K562 (cell line): ENCODE data around the gene OR5M8. TPM values are rescaled to one million over a fixed set of nuclear protein-coding genes. Genes with fewer than 3 reads are reported as not detected.

Source experiments
- ATAC-seq: fragments of 200-7000 bp; cut with Tn5 transposase; 3 replicates; pipeline ENCODE4 v1.9.1; 2020; ENCODE audit warnings: moderate library complexity
- BruUV-seq: library from RNA; stranded (reverse); fragments of 400-500 nt; replicated peaks from 2 replicates; lab custom pipeline; 2021; lab: Mats Ljungman, UMichigan
- CTCF ChIA-PET: fragments of 300-600 bp; formaldehyde crosslinking; extraction: SDS; loops from one replicate; lab custom pipeline; 2021; ENCODE audit warnings: low intra/inter-chr PET ratio; lab: Yijun Ruan, JAX
- POLR2A ChIA-PET: fragments of 300-600, 350-650 bp; sonication (Branson Sonifier 250); formaldehyde crosslinking; extraction: SDS; loops from one replicate; lab custom pipeline; 2021; ENCODE audit warnings: antibody characterized with exemption, inconsistent platforms; lab: Yijun Ruan, JAX
- DNase-seq, 4 experiments: peaks; one replicate each; pipeline versions ENCODE4 v3.0.0 to v3.0.0-alpha.2; 2011 to 2018; ENCODE audit warnings: low spot score in 3 of 4, mixed read lengths in 3 of 4; ENCODE audit errors: extremely low read depth in 1 of 4
- FAIRE-seq: peaks from 2 replicates; lab custom pipeline; 2011; peaks lifted over from hg19 to GRCh38; lab: Jason Lieb, UNC
- H2AFZ ChIP-seq: 2 replicates; pipeline ENCODE4 v1.6.0; 2011; ENCODE audit warnings: low read depth, low read length, control low read depth, inconsistent platforms
- H3K27ac ChIP-seq: fragments of 200-600 bp; 3 replicates; pipeline ENCODE4 v1.8.0; 2011; ENCODE audit warnings: low read depth, mild to moderate bottlenecking, control low read depth, inconsistent platforms, low read length, moderate library complexity, mixed read lengths; ENCODE audit errors: extremely low read depth
- H3K27me3 ChIP-seq, 2 experiments: fragments of 300-600 bp in 1 of 2; 2 replicates in 1 of 2; 3 replicates in 1 of 2; pipeline versions ENCODE4 v1.6.0 to v1.8.0; 2011; ENCODE audit warnings: inconsistent platforms in 2 of 2, low read length in 2 of 2, mild to moderate bottlenecking in 1 of 2, mixed read lengths in 1 of 2, moderate library complexity in 1 of 2; ENCODE audit not compliant: control insufficient read depth in 2 of 2, insufficient read depth in 2 of 2
- H3K36me3 ChIP-seq: fragments of 300-600 bp; 3 replicates; pipeline ENCODE4 v1.8.0; 2011; ENCODE audit warnings: mild to moderate bottlenecking, low read length, inconsistent platforms; ENCODE audit not compliant: control insufficient read depth, insufficient read depth
- H3K4me1 ChIP-seq, 2 experiments: fragments of 200-600 bp in 1 of 2; replicated peaks in 1 of 2; 2 replicates in 1 of 2; 3 replicates in 1 of 2; pipeline versions ENCODE4 v1.5.1 to v1.8.0; 2011; ENCODE audit warnings: inconsistent platforms in 2 of 2, low read length in 2 of 2, mild to moderate bottlenecking in 1 of 2, mixed read lengths in 1 of 2, moderate library complexity in 1 of 2; ENCODE audit not compliant: control insufficient read depth in 2 of 2, insufficient read depth in 2 of 2
- H3K4me2 ChIP-seq: 2 replicates; pipeline ENCODE4 v1.6.1; 2011; ENCODE audit warnings: low read length, control low read depth, inconsistent platforms, mixed read lengths; ENCODE audit not compliant: insufficient read depth
- H3K4me3 ChIP-seq: fragments of 200-600 bp; sonication (generic), shearing (Covaris generic); 2 replicates; pipeline ENCODE4 v1.5.1; 2016; ENCODE audit warnings: control low read depth, inconsistent platforms
- H3K79me2 ChIP-seq: fragments of 200-600 bp; 3 replicates; pipeline ENCODE4 v1.8.0; 2011; ENCODE audit warnings: low read length, inconsistent platforms; ENCODE audit not compliant: control insufficient read depth, insufficient read depth
- H3K9ac ChIP-seq, 2 experiments: 2 replicates each; pipeline versions ENCODE4 v1.6.0 to v1.6.1; 2011; ENCODE audit warnings: low read depth in 2 of 2, low read length in 2 of 2, control low read depth in 1 of 2, inconsistent platforms in 1 of 2, mild to moderate bottlenecking in 1 of 2, mixed read lengths in 1 of 2; ENCODE audit not compliant: insufficient read depth in 1 of 2
- H3K9me1 ChIP-seq: one replicate; pipeline ENCODE4 v1.6.0; 2011; ENCODE audit warnings: inconsistent platforms, mild to moderate bottlenecking, low read length, moderate library complexity; ENCODE audit not compliant: control insufficient read depth, insufficient read depth
- H3K9me3 ChIP-seq: replicated peaks from 2 replicates; pipeline ENCODE4 v1.5.1; 2011; ENCODE audit warnings: low read depth, low read length, inconsistent platforms; ENCODE audit not compliant: control insufficient read depth, insufficient read depth
- H4K20me1 ChIP-seq: replicated peaks from 2 replicates; pipeline ENCODE4 v1.6.1; 2011; ENCODE audit warnings: low read length, inconsistent platforms, mixed read lengths; ENCODE audit not compliant: control insufficient read depth, insufficient read depth
- CBX8 ChIP-seq: fragments of 200-600 bp; sonication (generic); IDR thresholded peaks from 2 replicates; pipeline ENCODE4 v1.6.1; 2012; ENCODE audit warnings: borderline replicate concordance, mixed run types, low read depth, mild to moderate bottlenecking, moderate library complexity, mixed read lengths, low read length, control low read depth, inconsistent platforms; ENCODE audit not compliant: poor library complexity, severe bottlenecking; ENCODE audit errors: extremely low read depth
- FOXA3 ChIP-seq, 2 experiments: fragments of 450-650 bp in 1 of 2; sonication (generic) in 1 of 2; formaldehyde crosslinking; IDR thresholded peaks in 1 of 2; conservative IDR thresholded peaks in 1 of 2; 2 replicates each; pipeline versions ENCODE4 v1.4.0 to v1.8.0; 2020 to 2022; ENCODE audit warnings: mild to moderate bottlenecking in 2 of 2, missing genetic modification reagents in 1 of 2
- RHOXF2B ChIP-seq: fragments of 250-450 bp; sonication (Bioruptor Pico); conservative IDR thresholded peaks from 2 replicates; pipeline ENCODE4 v1.5.1; 2021
- ZNF175 ChIP-seq: fragments of 200-800 bp; sonication (Bioruptor generic); IDR thresholded peaks from 2 replicates; pipeline ENCODE4 v1.6.1; 2016; ENCODE audit warnings: low read depth, mild to moderate bottlenecking, missing genetic modification characterization, missing compliant biosample characterization
- WGBS: fragments of 100-300 bp; shearing (Covaris generic); methylation state at CpG from one replicate; pipeline ENCODE4 v1.1.6; 2016; ENCODE audit warnings: low coverage, mixed read lengths; ENCODE audit not compliant: insufficient coverage; ENCODE audit errors: missing lambda C conversion rate; 5-methylcytosine and 5-hydroxymethylcytosine counted together
- in situ Hi-C: fragments of 300-500 bp; cut with MboI; formaldehyde crosslinking; loops from 4 replicates; pipeline ENCODE4 v1.15.0; 2018; ENCODE audit warnings: inconsistent platforms, mixed read lengths
- intact Hi-C: fragments of 100-400 bp; cut with micrococcal nuclease; formaldehyde crosslinking; loops from 2 replicates; pipeline ENCODE4 v1.14.2; 2022
- polyA plus RNA-seq, 8 experiments: library from polyadenylated mRNA; depleted of rRNA in 4 of 8; stranded (reverse) in 5 of 8; unstranded in 3 of 8; fragments of >200 nt; fragmentation: Nextera tagmentation in 2 of 8; fragmentation: Illumina TruSeq in 1 of 8; extraction: Ambion mirVana in 2 of 8; extraction: Trizol in 1 of 8; gene quantifications; 2 replicates each; pipeline versions ENCODE4 v1.2.1 to v1.2.3, GENCODE V29; 2011 to 2014; ENCODE audit warnings: inconsistent platforms in 1 of 8, missing spikeins in 1 of 8
- total RNA-seq, 7 experiments: library from RNA; depleted of rRNA in 6 of 7; stranded (reverse); fragments of >200 nt in 6 of 7; fragmentation: Illumina TruSeq in 2 of 7; extraction: Trizol in 2 of 7; gene quantifications; 2 replicates each; pipeline versions ENCODE4 v1.2.1 to v1.2.3, GENCODE V29; 2011 to 2021; ENCODE audit warnings: low replicate concordance in 1 of 7
- TF ChIP-seq, protein P1 (sequence below), 3 experiments: fragments of 200-800 bp in 1 of 3; fragments of 250-450 bp in 1 of 3; fragments of 450-650 bp in 1 of 3; sonication (Bioruptor Pico) in 1 of 3; sonication (Bioruptor generic) in 1 of 3; formaldehyde crosslinking in 1 of 3; IDR thresholded peaks; 2 replicates each; pipeline versions ENCODE4 v1.6.1 to v1.8.0; 2016 to 2022; ENCODE audit warnings: mild to moderate bottlenecking in 2 of 3, missing genetic modification characterization in 2 of 3, missing compliant biosample characterization in 1 of 3, moderate library complexity in 1 of 3
- TF ChIP-seq, protein P2 (sequence below): sonication (generic); formaldehyde crosslinking; IDR thresholded peaks from 2 replicates; pipeline ENCODE4 v1.8.0; 2022; ENCODE audit warnings: mild to moderate bottlenecking, missing genetic modification reagents
- TF ChIP-seq, protein P3 (sequence below): fragments of 450-650 bp; IDR thresholded peaks from 2 replicates; pipeline ENCODE4 v1.6.1; 2018; ENCODE audit not compliant: partially characterized antibody
- TF ChIP-seq, protein P4 (sequence below): fragments of 450-650 bp; IDR thresholded peaks from 2 replicates; pipeline ENCODE4 v1.7.1; 2018; ENCODE audit warnings: mild to moderate bottlenecking, low read depth; ENCODE audit not compliant: partially characterized antibody

The OR5M8 gene
- total and polyA plus RNA-seq, 9 of the 15 experiments (the other 6 are each of a cell fraction or from before 2014, with no cell fraction given), result not detected

DNA sequence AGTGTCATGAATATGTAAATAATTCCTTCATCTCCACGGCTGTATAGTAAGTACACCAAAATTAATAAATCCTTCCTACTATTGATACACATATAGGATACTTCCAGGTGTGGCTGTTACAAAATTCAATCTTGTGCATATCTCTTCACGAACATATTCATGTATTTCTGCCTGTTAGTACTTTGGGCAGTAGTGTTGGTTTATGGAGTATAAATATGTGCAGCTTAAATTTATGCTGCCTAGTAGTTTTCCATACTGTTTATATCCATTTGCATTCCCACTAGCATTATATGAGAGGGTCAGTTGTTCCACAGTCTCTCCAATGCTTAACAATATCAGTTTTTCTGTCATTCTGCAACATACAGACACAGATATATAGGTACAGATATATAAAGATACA lies 3.9 kb upstream of the OR5M8 start:
- DNase-seq, result no peak
- H3K9me3 ChIP-seq, result no peaks in the 10 kb centered on the region
- no peaks in the 10 kb centered on the region for H3K79me2 ChIP-seq
- 0% methylated on average over 2 of the region's 2 CpGs for WGBS
- H4K20me1 ChIP-seq, result no peaks in the 10 kb centered on the region
- H3K27ac ChIP-seq, result no peak overlapping the region
- H3K27me3 ChIP-seq, result no peaks in the 10 kb centered on the region
- no peak overlapping the region for H3K9ac ChIP-seq
- CTCF ChIA-PET, result no interaction called here
- no peaks in the 10 kb centered on the region for H3K9me1 ChIP-seq
- BruUV-seq, result no TSS peak
- POLR2A ChIA-PET, result no interaction called here
- H3K4me2 ChIP-seq, result no peak overlapping the region
- no peaks in the 10 kb centered on the region for H3K4me1 ChIP-seq
- in situ Hi-C loops, result no loop called here
- FAIRE-seq, result no peak
- no peak overlapping the region for H2AFZ ChIP-seq
- H3K4me3 ChIP-seq, result no peak overlapping the region
- no peak for TF ChIP-seq ZNF175 (CRISPR knock-in tag)
- TF ChIP-seq CBX8, result no peak
- TF ChIP-seq, protein P1, sequence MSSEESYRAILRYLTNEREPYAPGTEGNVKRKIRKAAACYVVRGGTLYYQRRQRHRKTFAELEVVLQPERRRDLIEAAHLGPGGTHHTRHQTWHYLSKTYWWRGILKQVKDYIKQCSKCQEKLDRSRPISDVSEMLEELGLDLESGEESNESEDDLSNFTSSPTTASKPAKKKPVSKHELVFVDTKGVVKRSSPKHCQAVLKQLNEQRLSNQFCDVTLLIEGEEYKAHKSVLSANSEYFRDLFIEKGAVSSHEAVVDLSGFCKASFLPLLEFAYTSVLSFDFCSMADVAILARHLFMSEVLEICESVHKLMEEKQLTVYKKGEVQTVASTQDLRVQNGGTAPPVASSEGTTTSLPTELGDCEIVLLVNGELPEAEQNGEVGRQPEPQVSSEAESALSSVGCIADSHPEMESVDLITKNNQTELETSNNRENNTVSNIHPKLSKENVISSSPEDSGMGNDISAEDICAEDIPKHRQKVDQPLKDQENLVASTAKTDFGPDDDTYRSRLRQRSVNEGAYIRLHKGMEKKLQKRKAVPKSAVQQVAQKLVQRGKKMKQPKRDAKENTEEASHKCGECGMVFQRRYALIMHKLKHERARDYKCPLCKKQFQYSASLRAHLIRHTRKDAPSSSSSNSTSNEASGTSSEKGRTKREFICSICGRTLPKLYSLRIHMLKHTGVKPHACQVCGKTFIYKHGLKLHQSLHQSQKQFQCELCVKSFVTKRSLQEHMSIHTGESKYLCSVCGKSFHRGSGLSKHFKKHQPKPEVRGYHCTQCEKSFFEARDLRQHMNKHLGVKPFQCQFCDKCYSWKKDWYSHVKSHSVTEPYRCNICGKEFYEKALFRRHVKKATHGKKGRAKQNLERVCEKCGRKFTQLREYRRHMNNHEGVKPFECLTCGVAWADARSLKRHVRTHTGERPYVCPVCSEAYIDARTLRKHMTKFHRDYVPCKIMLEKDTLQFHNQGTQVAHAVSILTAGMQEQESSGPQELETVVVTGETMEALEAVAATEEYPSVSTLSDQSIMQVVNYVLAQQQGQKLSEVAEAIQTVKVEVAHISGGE (CRISPR knock-in tag; IDR thresholded peaks at IDR 0.05), result no peak
- TF ChIP-seq, protein P2, sequence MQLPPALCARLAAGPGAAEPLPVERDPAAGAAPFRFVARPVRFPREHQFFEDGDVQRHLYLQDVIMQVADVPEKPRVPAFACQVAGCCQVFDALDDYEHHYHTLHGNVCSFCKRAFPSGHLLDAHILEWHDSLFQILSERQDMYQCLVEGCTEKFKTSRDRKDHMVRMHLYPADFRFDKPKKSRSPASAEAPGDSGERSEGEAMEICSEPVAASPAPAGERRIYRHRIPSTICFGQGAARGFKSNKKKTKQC (CRISPR knock-in tag), result no peak
- TF ChIP-seq FOXA3 (CRISPR knock-in tag; conservative IDR thresholded peaks at IDR 0.05 in 1 of 2, IDR thresholded peaks at IDR 0.05 in 1 of 2), result no peak
- no peak for TF ChIP-seq RHOXF2B (CRISPR knock-in tag)
- TF ChIP-seq, protein P3, sequence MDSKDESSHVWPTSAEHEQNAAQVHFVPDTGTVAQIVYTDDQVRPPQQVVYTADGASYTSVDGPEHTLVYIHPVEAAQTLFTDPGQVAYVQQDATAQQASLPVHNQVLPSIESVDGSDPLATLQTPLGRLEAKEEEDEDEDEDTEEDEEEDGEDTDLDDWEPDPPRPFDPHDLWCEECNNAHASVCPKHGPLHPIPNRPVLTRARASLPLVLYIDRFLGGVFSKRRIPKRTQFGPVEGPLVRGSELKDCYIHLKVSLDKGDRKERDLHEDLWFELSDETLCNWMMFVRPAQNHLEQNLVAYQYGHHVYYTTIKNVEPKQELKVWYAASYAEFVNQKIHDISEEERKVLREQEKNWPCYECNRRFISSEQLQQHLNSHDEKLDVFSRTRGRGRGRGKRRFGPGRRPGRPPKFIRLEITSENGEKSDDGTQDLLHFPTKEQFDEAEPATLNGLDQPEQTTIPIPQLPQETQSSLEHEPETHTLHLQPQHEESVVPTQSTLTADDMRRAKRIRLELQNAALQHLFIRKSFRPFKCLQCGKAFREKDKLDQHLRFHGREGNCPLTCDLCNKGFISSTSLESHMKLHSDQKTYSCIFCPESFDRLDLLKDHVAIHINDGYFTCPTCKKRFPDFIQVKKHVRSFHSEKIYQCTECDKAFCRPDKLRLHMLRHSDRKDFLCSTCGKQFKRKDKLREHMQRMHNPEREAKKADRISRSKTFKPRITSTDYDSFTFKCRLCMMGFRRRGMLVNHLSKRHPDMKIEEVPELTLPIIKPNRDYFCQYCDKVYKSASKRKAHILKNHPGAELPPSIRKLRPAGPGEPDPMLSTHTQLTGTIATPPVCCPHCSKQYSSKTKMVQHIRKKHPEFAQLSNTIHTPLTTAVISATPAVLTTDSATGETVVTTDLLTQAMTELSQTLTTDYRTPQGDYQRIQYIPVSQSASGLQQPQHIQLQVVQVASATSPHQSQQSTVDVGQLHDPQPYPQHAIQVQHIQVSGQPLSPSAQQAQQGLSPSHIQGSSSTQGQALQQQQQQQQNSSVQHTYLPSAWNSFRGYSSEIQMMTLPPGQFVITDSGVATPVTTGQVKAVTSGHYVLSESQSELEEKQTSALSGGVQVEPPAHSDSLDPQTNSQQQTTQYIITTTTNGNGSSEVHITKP, result no peak
- TF ChIP-seq, protein P4, sequence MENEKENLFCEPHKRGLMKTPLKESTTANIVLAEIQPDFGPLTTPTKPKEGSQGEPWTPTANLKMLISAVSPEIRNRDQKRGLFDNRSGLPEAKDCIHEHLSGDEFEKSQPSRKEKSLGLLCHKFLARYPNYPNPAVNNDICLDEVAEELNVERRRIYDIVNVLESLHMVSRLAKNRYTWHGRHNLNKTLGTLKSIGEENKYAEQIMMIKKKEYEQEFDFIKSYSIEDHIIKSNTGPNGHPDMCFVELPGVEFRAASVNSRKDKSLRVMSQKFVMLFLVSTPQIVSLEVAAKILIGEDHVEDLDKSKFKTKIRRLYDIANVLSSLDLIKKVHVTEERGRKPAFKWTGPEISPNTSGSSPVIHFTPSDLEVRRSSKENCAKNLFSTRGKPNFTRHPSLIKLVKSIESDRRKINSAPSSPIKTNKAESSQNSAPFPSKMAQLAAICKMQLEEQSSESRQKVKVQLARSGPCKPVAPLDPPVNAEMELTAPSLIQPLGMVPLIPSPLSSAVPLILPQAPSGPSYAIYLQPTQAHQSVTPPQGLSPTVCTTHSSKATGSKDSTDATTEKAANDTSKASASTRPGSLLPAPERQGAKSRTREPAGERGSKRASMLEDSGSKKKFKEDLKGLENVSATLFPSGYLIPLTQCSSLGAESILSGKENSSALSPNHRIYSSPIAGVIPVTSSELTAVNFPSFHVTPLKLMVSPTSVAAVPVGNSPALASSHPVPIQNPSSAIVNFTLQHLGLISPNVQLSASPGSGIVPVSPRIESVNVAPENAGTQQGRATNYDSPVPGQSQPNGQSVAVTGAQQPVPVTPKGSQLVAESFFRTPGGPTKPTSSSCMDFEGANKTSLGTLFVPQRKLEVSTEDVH, result no peak
- intact Hi-C loops, result no loop called here
- no peak for ATAC-seq
- no peaks in the 10 kb centered on the region for H3K36me3 ChIP-seq
